GM12872 (cell line): ENCODE measurements around the gene SASH1.

ENCODE experiments used
- TF ChIP-seq, protein P1 (sequence below): IDR thresholded peaks from 3 replicates; pipeline ENCODE4 v1.5.1; 2011; ENCODE audit warnings: low read depth, mild to moderate bottlenecking, low read length, moderate library complexity; ENCODE audit not compliant: insufficient read depth

SASH1 gene

GRCh38 chr6:148523048-148523447, 180.4 kb downstream of the SASH1 start:
- TF ChIP-seq, protein P1, sequence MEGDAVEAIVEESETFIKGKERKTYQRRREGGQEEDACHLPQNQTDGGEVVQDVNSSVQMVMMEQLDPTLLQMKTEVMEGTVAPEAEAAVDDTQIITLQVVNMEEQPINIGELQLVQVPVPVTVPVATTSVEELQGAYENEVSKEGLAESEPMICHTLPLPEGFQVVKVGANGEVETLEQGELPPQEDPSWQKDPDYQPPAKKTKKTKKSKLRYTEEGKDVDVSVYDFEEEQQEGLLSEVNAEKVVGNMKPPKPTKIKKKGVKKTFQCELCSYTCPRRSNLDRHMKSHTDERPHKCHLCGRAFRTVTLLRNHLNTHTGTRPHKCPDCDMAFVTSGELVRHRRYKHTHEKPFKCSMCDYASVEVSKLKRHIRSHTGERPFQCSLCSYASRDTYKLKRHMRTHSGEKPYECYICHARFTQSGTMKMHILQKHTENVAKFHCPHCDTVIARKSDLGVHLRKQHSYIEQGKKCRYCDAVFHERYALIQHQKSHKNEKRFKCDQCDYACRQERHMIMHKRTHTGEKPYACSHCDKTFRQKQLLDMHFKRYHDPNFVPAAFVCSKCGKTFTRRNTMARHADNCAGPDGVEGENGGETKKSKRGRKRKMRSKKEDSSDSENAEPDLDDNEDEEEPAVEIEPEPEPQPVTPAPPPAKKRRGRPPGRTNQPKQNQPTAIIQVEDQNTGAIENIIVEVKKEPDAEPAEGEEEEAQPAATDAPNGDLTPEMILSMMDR: no peak

DNA sequence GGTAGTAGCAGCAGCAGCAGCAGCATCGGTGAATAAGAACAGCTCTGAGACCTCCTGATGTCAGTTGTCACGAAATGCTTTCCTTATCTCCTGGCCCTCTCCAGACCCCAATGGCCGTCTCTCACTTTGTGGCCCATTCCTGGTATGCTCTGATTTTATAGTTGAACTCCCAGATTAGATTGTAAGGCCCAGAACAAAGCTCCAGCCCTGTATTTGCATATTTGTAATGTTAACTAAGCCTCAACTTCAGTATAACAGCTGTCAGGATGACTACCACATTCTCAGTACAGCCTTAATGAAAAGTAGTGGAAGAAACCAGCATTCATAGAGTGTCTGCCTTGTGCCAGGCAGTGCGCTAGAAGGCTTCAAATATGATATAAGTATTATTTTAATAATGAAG, 180.9 kb downstream of the SASH1 start:
- TF ChIP-seq, protein P1: no peak

- TF ChIP-seq, protein P1: no peak
These were observed 181.8 kb downstream of the SASH1 start for GRCh38 chr6:148524471-148524882.

- TF ChIP-seq, protein P1: no peak
These were observed 182.3 kb downstream of the SASH1 start for GRCh38 chr6:148524976-148525375.

GRCh38 chr6:148525453-148525852, 182.8 kb downstream of the SASH1 start:
- TF ChIP-seq, protein P1: no peak

DNA sequence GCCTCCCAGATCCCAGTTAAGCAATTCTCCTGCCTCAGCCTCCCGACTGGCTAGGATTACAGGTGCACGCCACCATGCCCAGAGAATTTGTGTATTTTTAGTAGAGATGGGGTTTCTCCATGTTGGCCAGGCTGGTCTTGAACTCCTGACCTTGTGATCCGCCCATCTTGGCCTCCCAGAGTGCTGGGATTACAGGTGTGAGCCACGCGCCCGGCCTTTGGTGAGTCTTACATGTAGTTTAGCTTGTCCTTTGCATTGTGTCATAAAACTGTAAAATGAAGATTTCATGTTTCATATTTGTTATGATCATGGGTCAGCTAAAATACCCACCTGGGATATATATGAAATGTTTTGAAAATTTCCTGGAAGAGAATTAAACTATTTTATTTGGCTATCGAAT, 183.5 kb downstream of the SASH1 start:
- TF ChIP-seq, protein P1: no peak

- TF ChIP-seq, protein P1: 0 out of 3 replicates have a peak, but pooled peaks have one; percentile 11
These were observed 185.7 kb downstream of the SASH1 start for GRCh38 chr6:148528292-148528691.

GRCh38 chr6:148529010-148529409, 186.4 kb downstream of the SASH1 start:
- TF ChIP-seq, protein P1: no peak
